A549 (cell line): ENCODE measurements around the gene LRRC70. TPM values are rescaled to one million over a fixed set of nuclear protein-coding genes. Genes with fewer than 3 reads are reported as not detected.

ENCODE experiments used
- ATAC-seq, 2 experiments: fragments of 200-7000 bp in 1 of 2; fragments of >200 bp in 1 of 2; cut with Nextera tagmentation in 1 of 2; cut with Tn5 transposase in 1 of 2; 3 replicates each; pipeline versions ENCODE4 v1.8.0 to v1.9.1; 2018 to 2020; ENCODE audit warnings: mild to moderate bottlenecking in 1 of 2, moderate library complexity in 1 of 2
- CTCF ChIA-PET: fragments of 300-600 bp; sonication (Branson Sonifier 250); formaldehyde crosslinking; extraction: SDS; loops from one replicate; lab custom pipeline; 2021; ENCODE audit warnings: antibody characterized with exemption, inconsistent platforms; lab: Yijun Ruan, JAX
- POLR2A ChIA-PET: fragments of 350-600 bp; formaldehyde crosslinking; extraction: SDS; loops from one replicate; lab custom pipeline; 2021; ENCODE audit warnings: antibody characterized with exemption, inconsistent platforms; lab: Yijun Ruan, JAX
- DNase-seq, 2 experiments: peaks; one replicate each; pipeline versions ENCODE4 v3.0.0 to v3.0.0-alpha.2; 2011 to 2016; ENCODE audit warnings: low read depth in 1 of 2, low spot score in 1 of 2
- FAIRE-seq: peaks from 2 replicates; lab custom pipeline; 2011; peaks lifted over from hg19 to GRCh38; lab: Jason Lieb, UNC
- H3K27ac ChIP-seq, 2 experiments: fragments of >200 bp; sonication (Bioruptor Twin); formaldehyde crosslinking; 3 replicates each; pipeline ENCODE4 v1.5.1; 2016 to 2017
- H3K4me1 ChIP-seq: fragments of >200 bp; sonication (Bioruptor Twin); formaldehyde crosslinking; 3 replicates; pipeline ENCODE4 v1.6.1; 2016
- H3K4me2 ChIP-seq: fragments of >200 bp; sonication (Bioruptor Twin); formaldehyde crosslinking; 3 replicates; pipeline ENCODE4 v1.6.1; 2016
- H3K4me3 ChIP-seq: fragments of >200 bp; sonication (Bioruptor Twin); formaldehyde crosslinking; 3 replicates; pipeline ENCODE4 v1.5.1; 2016
- H3K9me3 ChIP-seq: fragments of >200 bp; sonication (Bioruptor Twin); formaldehyde crosslinking; 3 replicates; pipeline ENCODE4 v1.6.1; 2016
- BCL3 ChIP-seq: fragments of >200 bp; sonication (Bioruptor Twin); formaldehyde crosslinking; IDR thresholded peaks from 3 replicates; pipeline ENCODE4 v1.6.1; 2016
- BHLHE40 ChIP-seq: IDR thresholded peaks from 2 replicates; pipeline ENCODE4 v1.6.1; 2012; ENCODE audit warnings: low read depth, low read length, inconsistent platforms
- CBX2 ChIP-seq: fragments of 200-600 bp; sonication (generic); IDR thresholded peaks from 2 replicates; pipeline ENCODE4 v1.6.1; 2016; ENCODE audit warnings: low read depth, mild to moderate bottlenecking, borderline replicate concordance
- CBX8 ChIP-seq: fragments of 200-600 bp; sonication (generic); IDR thresholded peaks from 2 replicates; pipeline ENCODE4 v1.6.1; 2016
- E2F6 ChIP-seq: IDR thresholded peaks from 2 replicates; pipeline ENCODE4 v1.6.1; 2012; ENCODE audit warnings: low read depth, borderline replicate concordance
- FOSB ChIP-seq: fragments of 250-450 bp; sonication (Bioruptor Pico); IDR thresholded peaks from 2 replicates; pipeline ENCODE4 v1.5.0; 2020; ENCODE audit warnings: mild to moderate bottlenecking, moderate library complexity
- HDAC2 ChIP-seq: fragments of 200-600 bp; sonication (generic); IDR thresholded peaks from 2 replicates; pipeline ENCODE4 v1.6.1; 2016
- HOXB5 ChIP-seq: fragments of 250-450 bp; sonication (Bioruptor Pico); IDR thresholded peaks from 2 replicates; pipeline ENCODE4 v1.5.0; 2020; ENCODE audit warnings: mild to moderate bottlenecking, moderate library complexity
- NPAS2 ChIP-seq: fragments of 250-450 bp; sonication (Bioruptor Pico); IDR thresholded peaks from 2 replicates; pipeline ENCODE4 v1.8.0; 2022; ENCODE audit warnings: mild to moderate bottlenecking, moderate library complexity, borderline replicate concordance
- POLR2A ChIP-seq: IDR thresholded peaks from 2 replicates; pipeline ENCODE4 v1.6.1; 2012; ENCODE audit warnings: mild to moderate bottlenecking, low read length
- RAD21 ChIP-seq, 2 experiments: fragments of >200 bp in 1 of 2; sonication (Bioruptor Twin) in 1 of 2; formaldehyde crosslinking in 1 of 2; IDR thresholded peaks in 1 of 2; conservative IDR thresholded peaks in 1 of 2; 2 replicates in 1 of 2; 3 replicates in 1 of 2; pipeline ENCODE4 v1.6.1; 2012 to 2018; ENCODE audit warnings: inconsistent platforms in 1 of 2
- RFX5 ChIP-seq: fragments of 450-650 bp; IDR thresholded peaks from 2 replicates; pipeline ENCODE4 v1.7.1; 2014; ENCODE audit warnings: antibody characterized with exemption, mild to moderate bottlenecking, moderate library complexity
- RNF2 ChIP-seq: fragments of 200-600 bp; sonication (generic); IDR thresholded peaks from 2 replicates; pipeline ENCODE4 v1.6.1; 2016; ENCODE audit warnings: low read depth, mild to moderate bottlenecking, antibody characterized with exemption, moderate library complexity, borderline replicate concordance
- TFCP2L1 ChIP-seq: fragments of 250-450 bp; sonication (Bioruptor Pico); IDR thresholded peaks from 2 replicates; pipeline ENCODE4 v1.5.0; 2021; ENCODE audit warnings: mild to moderate bottlenecking
- TP53 ChIP-seq: fragments of 250-450 bp; sonication (Bioruptor Pico); IDR thresholded peaks from 2 replicates; pipeline ENCODE4 v1.5.0; 2021; ENCODE audit warnings: mild to moderate bottlenecking, moderate library complexity
- ZFP36 ChIP-seq: fragments of 450-650 bp; IDR thresholded peaks from 2 replicates; pipeline ENCODE4 v1.6.1; 2014; ENCODE audit warnings: borderline replicate concordance; ENCODE audit not compliant: partially characterized antibody
- ZNF302 ChIP-seq: fragments of 250-450 bp; sonication (Bioruptor Pico); IDR thresholded peaks from 2 replicates; pipeline ENCODE4 v1.9.0; 2021; ENCODE audit warnings: inconsistent platforms, mild to moderate bottlenecking, moderate library complexity
- ZSCAN20 ChIP-seq: fragments of 250-450 bp; sonication (Bioruptor Pico); IDR thresholded peaks from 2 replicates; pipeline ENCODE4 v1.8.0; 2022; ENCODE audit warnings: mild to moderate bottlenecking, moderate library complexity
- WGBS: methylation state at CpG from one replicate; pipeline ENCODE4 v1.1.6; 2017; ENCODE audit errors: missing lambda C conversion rate; 5-methylcytosine and 5-hydroxymethylcytosine counted together
- polyA plus RNA-seq, 4 experiments: library from polyadenylated mRNA; depleted of rRNA in 3 of 4; stranded (reverse); fragments of >200 nt; fragmentation: RNase III in 1 of 4; extraction: RNeasy Plus Mini Kit Qiagen cat#74134 plus additional on column Dnase treatment in 1 of 4; gene quantifications; 2 replicates in 3 of 4; 3 replicates in 1 of 4; pipeline ENCODE4 v1.2.3, GENCODE V29; 2011 to 2017
- TF ChIP-seq, protein P1 (sequence below): fragments of 250-450 bp; sonication (Bioruptor Pico); IDR thresholded peaks from 2 replicates; pipeline ENCODE4 v1.5.0; 2020; ENCODE audit warnings: low read depth, mild to moderate bottlenecking, moderate library complexity
- TF ChIP-seq, protein P2 (sequence below): fragments of >200 bp; sonication (Bioruptor Twin); formaldehyde crosslinking; IDR thresholded peaks from 2 replicates; pipeline ENCODE4 v1.6.1; 2016
- TF ChIP-seq, protein P3 (sequence below): fragments of >200 bp; sonication (Bioruptor Twin); formaldehyde crosslinking; IDR thresholded peaks from 3 replicates; pipeline ENCODE4 v1.5.1; 2016

Gene LRRC70
- polyA plus RNA-seq, 2 of the 4 experiments (the other 2 are of a cell fraction): 0.32 TPM; not detected in 1

DNA sequence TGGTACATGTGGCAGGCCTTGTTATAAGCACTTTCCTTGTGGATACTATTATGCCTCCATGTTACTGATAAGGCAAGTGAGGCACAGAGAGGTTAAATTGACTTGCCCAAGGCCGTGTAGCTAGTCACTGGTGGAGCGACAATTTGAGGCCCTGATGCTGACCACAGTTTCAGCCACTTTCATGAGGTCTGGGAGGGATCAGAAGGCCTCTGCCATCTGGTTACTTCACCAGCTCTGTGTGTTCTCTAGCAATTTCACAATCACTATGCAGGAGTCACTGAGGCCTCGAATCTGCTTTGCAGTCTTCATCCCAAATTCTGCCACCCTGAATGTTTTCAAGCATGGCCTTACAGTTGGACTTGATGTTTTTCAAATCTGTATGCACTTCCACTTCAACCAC is 9.1 kb downstream of the LRRC70 start:
- Histone ChIP-seq H3K9me3 (no peaks in the 10 kb centered on the region), H3K27ac (no peak overlapping the region), H3K4me3 (no peak overlapping the region), H3K4me2 (no peak overlapping the region), H3K4me1 (peaks cover 4% of the 10 kb centered on the region; the same call in 1 of the 3 replicates)
- 81% methylated on average over 3 of the region's 3 CpGs for WGBS
- CTCF ChIA-PET: no interaction called here
- FAIRE-seq: no peak
- ATAC-seq: no peak
- no peak for DNase-seq
- POLR2A ChIA-PET: no interaction called here
- TF ChIP-seq RNF2: no peak
- TF ChIP-seq, all 56 proteins: peak for 0

GRCh38 chr5:62588668-62589067 is 10.0 kb downstream of the LRRC70 start:
- no peak for DNase-seq
- Histone ChIP-seq H3K4me3 (no peak overlapping the region), H3K4me2 (no peak overlapping the region), H3K4me1 (peaks cover 11% of the 10 kb centered on the region; the same call in 2 of the 3 replicates), H3K9me3 (no peaks in the 10 kb centered on the region), H3K27ac (no peak overlapping the region)
- ChIA-PET POLR2A (no interaction called here), CTCF (no interaction called here)
- no peak for FAIRE-seq
- TF ChIP-seq HOXB5: no peak
- TF ChIP-seq TP53: no peak
- TF ChIP-seq HDAC2: no peak
- TF ChIP-seq ZNF302: no peak
- TF ChIP-seq, protein P1, sequence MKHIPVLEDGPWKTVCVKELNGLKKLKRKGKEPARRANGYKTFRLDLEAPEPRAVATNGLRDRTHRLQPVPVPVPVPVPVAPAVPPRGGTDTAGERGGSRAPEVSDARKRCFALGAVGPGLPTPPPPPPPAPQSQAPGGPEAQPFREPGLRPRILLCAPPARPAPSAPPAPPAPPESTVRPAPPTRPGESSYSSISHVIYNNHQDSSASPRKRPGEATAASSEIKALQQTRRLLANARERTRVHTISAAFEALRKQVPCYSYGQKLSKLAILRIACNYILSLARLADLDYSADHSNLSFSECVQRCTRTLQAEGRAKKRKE (CRISPR knock-in tag): no peak
- TF ChIP-seq CBX2: no peak
- no peak for TF ChIP-seq ZFP36
- no peak for TF ChIP-seq E2F6
- TF ChIP-seq, protein P2, sequence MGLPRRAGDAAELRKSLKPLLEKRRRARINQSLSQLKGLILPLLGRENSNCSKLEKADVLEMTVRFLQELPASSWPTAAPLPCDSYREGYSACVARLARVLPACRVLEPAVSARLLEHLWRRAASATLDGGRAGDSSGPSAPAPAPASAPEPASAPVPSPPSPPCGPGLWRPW: no peak
- TF ChIP-seq POLR2A: no peak
- ATAC-seq: no peak
- 88% methylated on average over 4 of the region's 4 CpGs for WGBS

DNA sequence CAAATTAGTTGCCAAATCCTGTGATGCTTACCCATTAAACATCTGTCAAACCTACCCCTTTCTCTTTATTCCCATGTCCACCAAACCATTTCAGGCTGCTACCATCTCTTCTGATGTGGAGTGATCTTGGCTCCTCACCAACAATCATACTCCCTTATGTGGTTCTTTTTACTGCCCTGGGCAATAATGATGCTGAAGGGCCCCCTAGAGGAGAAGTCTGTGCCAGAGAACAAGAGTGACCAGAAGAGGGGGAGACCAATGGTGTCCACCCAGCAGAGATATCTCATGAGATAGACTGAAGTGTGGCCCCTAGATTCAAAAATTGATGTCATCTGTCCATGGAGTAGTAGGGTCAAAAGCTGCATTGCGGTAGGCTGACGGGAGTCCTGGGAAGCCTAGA is 10.9 kb downstream of the LRRC70 start:
- no peaks in the 10 kb centered on the region for H3K9me3 ChIP-seq
- FAIRE-seq: no peak
- no peak overlapping the region for H3K4me3 ChIP-seq
- ATAC-seq: peak in 1 of 2 experiments; percentile 48; a peak in 2 of 6 replicates
- ChIA-PET CTCF (interaction anchor here (1.1 to 1.6 kb wide), 2 partner anchors 9 to 11 kb away, joined by 3 read pairs; partner anchors contain the start of gene LRRC70), POLR2A (no interaction called here)
- TF ChIP-seq HDAC2: no peak
- TF ChIP-seq RFX5: no peak
- TF ChIP-seq POLR2A: no peak
- no peak for TF ChIP-seq ZSCAN20 (CRISPR knock-in tag)
- TF ChIP-seq CBX8: no peak
- no peak for TF ChIP-seq E2F6
- no peak for TF ChIP-seq BHLHE40
- no peak for TF ChIP-seq FOSB (CRISPR knock-in tag)
- TF ChIP-seq TFCP2L1: no peak
- TF ChIP-seq BCL3: no peak
- no peak for TF ChIP-seq NPAS2 (CRISPR knock-in tag)
- TF ChIP-seq RAD21 (conservative IDR thresholded peaks at IDR 0.05 in 1 of 2, IDR thresholded peaks at IDR 0.05 in 1 of 2): no peak
- TF ChIP-seq, protein P3, sequence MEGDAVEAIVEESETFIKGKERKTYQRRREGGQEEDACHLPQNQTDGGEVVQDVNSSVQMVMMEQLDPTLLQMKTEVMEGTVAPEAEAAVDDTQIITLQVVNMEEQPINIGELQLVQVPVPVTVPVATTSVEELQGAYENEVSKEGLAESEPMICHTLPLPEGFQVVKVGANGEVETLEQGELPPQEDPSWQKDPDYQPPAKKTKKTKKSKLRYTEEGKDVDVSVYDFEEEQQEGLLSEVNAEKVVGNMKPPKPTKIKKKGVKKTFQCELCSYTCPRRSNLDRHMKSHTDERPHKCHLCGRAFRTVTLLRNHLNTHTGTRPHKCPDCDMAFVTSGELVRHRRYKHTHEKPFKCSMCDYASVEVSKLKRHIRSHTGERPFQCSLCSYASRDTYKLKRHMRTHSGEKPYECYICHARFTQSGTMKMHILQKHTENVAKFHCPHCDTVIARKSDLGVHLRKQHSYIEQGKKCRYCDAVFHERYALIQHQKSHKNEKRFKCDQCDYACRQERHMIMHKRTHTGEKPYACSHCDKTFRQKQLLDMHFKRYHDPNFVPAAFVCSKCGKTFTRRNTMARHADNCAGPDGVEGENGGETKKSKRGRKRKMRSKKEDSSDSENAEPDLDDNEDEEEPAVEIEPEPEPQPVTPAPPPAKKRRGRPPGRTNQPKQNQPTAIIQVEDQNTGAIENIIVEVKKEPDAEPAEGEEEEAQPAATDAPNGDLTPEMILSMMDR: no peak
- H3K4me1 ChIP-seq: peaks cover 11% of the 10 kb centered on the region; the same call in 2 of the 3 replicates
- no peak for DNase-seq
- 87% methylated on average over 2 of the region's 2 CpGs for WGBS
- no peak overlapping the region for H3K27ac ChIP-seq
- no peak overlapping the region for H3K4me2 ChIP-seq
